Keratinocyte (primary cell): Measurements from ENCODE around the gene SMIM22. TPM values are rescaled to one million over a fixed set of nuclear protein-coding genes. Genes with fewer than 3 reads are reported as not detected.
A peak's percentile ranks its signal among the peaks of the same experiment; 100 is the strongest.

Experiments used
- DNase-seq: peaks from one replicate; pipeline ENCODE4 v3.0.0-alpha.2; 2011; ENCODE audit warnings: low read depth, missing footprints, low spot score
- FAIRE-seq: peaks from 2 replicates; lab custom pipeline; 2011; peaks lifted over from hg19 to GRCh38; lab: Jason Lieb, UNC
- H2AFZ ChIP-seq: 2 replicates; pipeline ENCODE4 v1.6.0; 2012; ENCODE audit warnings: low read length, control low read depth, inconsistent platforms; ENCODE audit not compliant: control insufficient read depth
- H3K27ac ChIP-seq: 2 replicates; pipeline ENCODE4 v1.5.1; 2011; ENCODE audit warnings: low read length; ENCODE audit not compliant: control insufficient read depth, insufficient read depth
- H3K27me3 ChIP-seq: 3 replicates; pipeline ENCODE4 v1.6.0; 2011; ENCODE audit warnings: low read length; ENCODE audit not compliant: control insufficient read depth, insufficient read depth; ENCODE audit errors: extremely low read depth
- H3K36me3 ChIP-seq, 2 experiments: 2 replicates in 1 of 2; 3 replicates in 1 of 2; pipeline ENCODE4 v1.5.1; 2011; ENCODE audit warnings: low read length in 2 of 2, mild to moderate bottlenecking in 1 of 2; ENCODE audit not compliant: control insufficient read depth in 2 of 2, insufficient read depth in 2 of 2; ENCODE audit errors: extremely low read depth in 1 of 2
- H3K4me1 ChIP-seq: 3 replicates; pipeline ENCODE4 v1.5.1; 2011; ENCODE audit warnings: low read length; ENCODE audit not compliant: control insufficient read depth, insufficient read depth; ENCODE audit errors: extremely low read depth
- H3K4me2 ChIP-seq: 3 replicates; pipeline ENCODE4 v1.6.0; 2011; ENCODE audit warnings: low read depth, low read length; ENCODE audit not compliant: control insufficient read depth, insufficient read depth; ENCODE audit errors: extremely low read depth
- H3K4me3 ChIP-seq, 3 experiments: fragments of 200-600 bp in 1 of 3; sonication (generic) in 1 of 3; 2 replicates in 2 of 3; 3 replicates in 1 of 3; pipeline ENCODE4 v1.5.1; 2011 to 2016; ENCODE audit warnings: low read length in 3 of 3, mild to moderate bottlenecking in 3 of 3, control low read depth in 2 of 3, inconsistent platforms in 1 of 3, low read depth in 1 of 3, mixed read lengths in 1 of 3, mixed run types in 1 of 3, moderate library complexity in 1 of 3; ENCODE audit not compliant: control insufficient read depth in 2 of 3, insufficient read depth in 2 of 3; ENCODE audit errors: extremely low read depth in 1 of 3
- H3K79me2 ChIP-seq: 2 replicates; pipeline ENCODE4 v1.6.0; 2012; ENCODE audit warnings: low read length; ENCODE audit not compliant: control insufficient read depth, insufficient read depth
- H3K9ac ChIP-seq: 3 replicates; pipeline ENCODE4 v1.6.0; 2011; ENCODE audit warnings: low read length; ENCODE audit not compliant: control insufficient read depth, insufficient read depth; ENCODE audit errors: extremely low read depth
- H3K9me1 ChIP-seq: 3 replicates; pipeline ENCODE4 v1.6.0; 2011; ENCODE audit warnings: low read length; ENCODE audit not compliant: control insufficient read depth, insufficient read depth; ENCODE audit errors: extremely low read depth
- H3K9me3 ChIP-seq: 2 replicates; pipeline ENCODE4 v1.5.1; 2012; ENCODE audit warnings: low read depth, low read length; ENCODE audit not compliant: control insufficient read depth
- H4K20me1 ChIP-seq: 3 replicates; pipeline ENCODE4 v1.6.0; 2011; ENCODE audit warnings: low read length; ENCODE audit not compliant: control insufficient read depth, insufficient read depth; ENCODE audit errors: extremely low read depth
- CTCF ChIP-seq, 3 experiments: IDR thresholded peaks in 1 of 3; conservative IDR thresholded peaks in 1 of 3; optimal IDR thresholded peaks in 1 of 3; 2 replicates in 2 of 3; 3 replicates in 1 of 3; pipeline versions ENCODE3 to v1.5.1; 2011; ENCODE audit warnings: low read length in 3 of 3, mild to moderate bottlenecking in 3 of 3, moderate library complexity in 2 of 3, control low read depth in 1 of 3, inconsistent platforms in 1 of 3; ENCODE audit not compliant: insufficient read depth in 2 of 3; ENCODE audit errors: extremely low read depth in 1 of 3
- EZH2 ChIP-seq: IDR thresholded peaks from one replicate; pipeline ENCODE4 v1.6.1; 2012; ENCODE audit warnings: inconsistent platforms, mild to moderate bottlenecking, low read length, moderate library complexity
- dilution Hi-C: fragments of 300-500 bp; cut with MboI; formaldehyde crosslinking; loops from one replicate; pipeline ENCODE4 v1.7.0; 2020; ENCODE audit warnings: low sequenced_read_pairs; ENCODE audit not compliant: extremely low pct_ligation_motif_present
- polyA plus RNA-seq, 5 experiments: library from polyadenylated mRNA; depleted of rRNA in 3 of 5; stranded (reverse) in 3 of 5; stranded (forward) in 1 of 5; unstranded in 1 of 5; fragments of >200 nt; gene quantifications; 1 replicate in 1 of 5; 2 replicates in 3 of 5; 3 replicates in 1 of 5; pipeline versions ENCODE4 v1.2.1 to v1.2.3, GENCODE V29; 2011 to 2012; ENCODE audit warnings: missing spikeins in 2 of 5, low read depth in 1 of 5, low replicate concordance in 1 of 5

SMIM22 gene
- polyA plus RNA-seq, 1 donor (not counting 4 experiments of a cell fraction or from before 2014, with no cell fraction given) = 10.6 TPM

GRCh38 chr16:4801051-4801961 lies 6.1 kb downstream of the SMIM22 start:
- no peaks in the 10 kb centered on the region for H3K79me2 ChIP-seq
- H3K4me1 ChIP-seq = peaks cover 25% of the 10 kb centered on the region
- DNase-seq = no peak
- H2AFZ ChIP-seq = peak overlapping the region; percentile 70
- no peak for FAIRE-seq
- no peaks in the 10 kb centered on the region for H4K20me1 ChIP-seq
- peak overlapping the region; percentile 39 for H3K27ac ChIP-seq
- H3K9me1 ChIP-seq = no peaks in the 10 kb centered on the region
- peaks cover 8 to 14% of the 10 kb centered on the region in 2 experiments for H3K36me3 ChIP-seq
- H3K27me3 ChIP-seq = no peaks in the 10 kb centered on the region
- H3K4me3 ChIP-seq = peak overlapping the region; percentile 58 to 67 (median 66)
- TF ChIP-seq CTCF (optimal IDR thresholded peaks at IDR 0.05 in 1 of 3, IDR thresholded peaks at IDR 0.05 in 1 of 3, conservative IDR thresholded peaks at IDR 0.05 in 1 of 3; ENCODE audit: extremely low read depth in 1 of 3, insufficient read depth in 2 of 3, low read length in 3 of 3) (no peak), EZH2 (no peak)
- H3K9ac ChIP-seq = peak overlapping the region; percentile 59
- peak overlapping the region; percentile 84 for H3K4me2 ChIP-seq
- no peaks in the 10 kb centered on the region for H3K9me3 ChIP-seq
- dilution Hi-C loops = no loop called here

GRCh38 chr16:4801962-4802658 lies 6.9 kb downstream of the SMIM22 start, which contains the start of gene ROGDI:
Gene ROGDI (minus strand): TSS chr16:4802633. CDS start chr16:4802571, 62 bp downstream.
- no peak for DNase-seq
- Histone ChIP-seq H4K20me1 (no peaks in the 10 kb centered on the region), H3K4me3 (peak within 1 kb of the TSS; percentile 58 to 67 (median 66)), H3K9me1 (no peaks in the 10 kb centered on the region), H3K27ac (peak within 1 kb of the TSS; percentile 39), H3K9me3 (no peaks in the 10 kb centered on the region), H3K4me1 (peaks cover 25% of the 10 kb centered on the region), H3K27me3 (no peaks in the 10 kb centered on the region), H2AFZ (peak within 1 kb of the TSS; percentile 70), H3K36me3 (peaks cover 8 to 14% of the 10 kb centered on the region in 2 experiments), H3K4me2 (peak within 1 kb of the TSS; percentile 84), H3K79me2 (no peaks in the 10 kb centered on the region), H3K9ac (peak within 1 kb of the TSS; percentile 59)
- dilution Hi-C loops = no loop called here
- TF ChIP-seq EZH2 = no peak
- no peak for TF ChIP-seq CTCF (optimal IDR thresholded peaks at IDR 0.05 in 1 of 3, IDR thresholded peaks at IDR 0.05 in 1 of 3, conservative IDR thresholded peaks at IDR 0.05 in 1 of 3; ENCODE audit: extremely low read depth in 1 of 3, insufficient read depth in 2 of 3, low read length in 3 of 3)
- no peak for FAIRE-seq
